GM20000 (cell line): ENCODE measurements around the gene SEC14L5.

Experiments
- DNase-seq: peaks from one replicate; pipeline ENCODE4 v3.0.0; 2012; ENCODE audit warnings: low spot score
- CTCF ChIP-seq: IDR thresholded peaks from 2 replicates; pipeline ENCODE4 v1.5.1; 2012; ENCODE audit warnings: mild to moderate bottlenecking, control low read depth; ENCODE audit errors: extremely low read depth, missing control alignments

The SEC14L5 gene

GRCh38 chr16:5010576-5011329, 52.6 kb downstream of the SEC14L5 start:
- DNase-seq, result no peak

GRCh38 chr16:5011637-5012036, 53.5 kb downstream of the SEC14L5 start:
- TF ChIP-seq CTCF, result no peak
- no peak for DNase-seq

More at GRCh38 chr16:5010576-5011329, 52.6 kb downstream of the SEC14L5 start:
- no peak for TF ChIP-seq CTCF

GRCh38 chr16:5012887-5013286, 54.8 kb downstream of the SEC14L5 start:
- DNase-seq, result no peak
- no peak for TF ChIP-seq CTCF

GRCh38 chr16:5015351-5015750, 57.2 kb downstream of the SEC14L5 start:
- DNase-seq, result no peak
- TF ChIP-seq CTCF, result no peak

GRCh38 chr16:5015887-5016286, 57.8 kb downstream of the SEC14L5 start:
- DNase-seq, result no peak
- no peak for TF ChIP-seq CTCF

- no peak for TF ChIP-seq CTCF
- no peak for DNase-seq
Measured at GRCh38 chr16:5016967-5017677, 59.0 kb downstream of the SEC14L5 start.

GRCh38 chr16:5017678-5017969, 59.5 kb downstream of the SEC14L5 start:
- TF ChIP-seq CTCF, result no peak
- DNase-seq, result no peak
